KOPT-K1 (cell line): ENCODE data around the gene MPO.

Experiments used
- H3K27ac ChIP-seq: fragments of 200-600 bp; sonication (generic); 2 replicates; pipeline ENCODE4 v1.5.1; 2016; ENCODE audit warnings: antibody characterized with exemption, mild to moderate bottlenecking, low read depth, low read length; ENCODE audit not compliant: poor library complexity, severe bottlenecking
- H3K36me3 ChIP-seq: fragments of 200-600 bp; sonication (generic); 2 replicates; pipeline ENCODE4 v1.5.1; 2017; ENCODE audit warnings: antibody characterized with exemption, mild to moderate bottlenecking, low read length, moderate library complexity; ENCODE audit not compliant: insufficient read depth
- H3K9me3 ChIP-seq: fragments of 200-600 bp; sonication (generic); 2 replicates; pipeline ENCODE4 v1.5.1; 2017; ENCODE audit warnings: antibody characterized with exemption, low read length, mild to moderate bottlenecking; ENCODE audit not compliant: insufficient read depth, poor library complexity, severe bottlenecking

MPO gene

GRCh38 chr17:58322581-58323185 is 41.9 kb upstream of the MPO start:
- no peaks in the 10 kb centered on the region for H3K9me3 ChIP-seq
- H3K27ac ChIP-seq = no peak overlapping the region
- H3K36me3 ChIP-seq = peaks cover 45% of the 10 kb centered on the region

GRCh38 chr17:58321571-58322525 is 41.1 kb upstream of the MPO start:
- H3K27ac ChIP-seq = no peak overlapping the region
- no peaks in the 10 kb centered on the region for H3K9me3 ChIP-seq
- H3K36me3 ChIP-seq = peaks cover 49% of the 10 kb centered on the region

GRCh38 chr17:58320570-58321323 is 40.0 kb upstream of the MPO start:
- H3K36me3 ChIP-seq = peaks cover 60% of the 10 kb centered on the region
- no peaks in the 10 kb centered on the region for H3K9me3 ChIP-seq
- H3K27ac ChIP-seq = no peak overlapping the region

- H3K36me3 ChIP-seq = peaks cover 66% of the 10 kb centered on the region
- no peaks in the 10 kb centered on the region for H3K9me3 ChIP-seq
- H3K27ac ChIP-seq = no peak overlapping the region
Observed at GRCh38 chr17:58320163-58320558, 39.4 kb upstream of the MPO start.

GRCh38 chr17:58319173-58320162 is 38.7 kb upstream of the MPO start:
- no peak overlapping the region for H3K27ac ChIP-seq
- no peaks in the 10 kb centered on the region for H3K9me3 ChIP-seq
- H3K36me3 ChIP-seq = peaks cover 71% of the 10 kb centered on the region

GRCh38 chr17:58318627-58319172 is 38.0 kb upstream of the MPO start:
- H3K36me3 ChIP-seq = peaks cover 78% of the 10 kb centered on the region
- no peaks in the 10 kb centered on the region for H3K9me3 ChIP-seq
- H3K27ac ChIP-seq = no peak overlapping the region

- no peak overlapping the region for H3K27ac ChIP-seq
- no peaks in the 10 kb centered on the region for H3K9me3 ChIP-seq
- H3K36me3 ChIP-seq = peaks cover 82% of the 10 kb centered on the region
Observed at GRCh38 chr17:58318065-58318481, 37.3 kb upstream of the MPO start.

GRCh38 chr17:58317421-58318064 is 36.8 kb upstream of the MPO start:
- Histone ChIP-seq H3K9me3 (no peaks in the 10 kb centered on the region), H3K27ac (no peak overlapping the region), H3K36me3 (peaks cover 79% of the 10 kb centered on the region)

GRCh38 chr17:58316260-58316960 is 35.7 kb upstream of the MPO start:
- peaks cover 77% of the 10 kb centered on the region for H3K36me3 ChIP-seq

GRCh38 chr17:58315750-58316149 is 35.0 kb upstream of the MPO start:
- Histone ChIP-seq H3K9me3 (no peaks in the 10 kb centered on the region), H3K36me3 (peaks cover 77% of the 10 kb centered on the region), H3K27ac (no peak overlapping the region)

More at GRCh38 chr17:58316260-58316960, 35.7 kb upstream of the MPO start:
- H3K27ac ChIP-seq = no peak overlapping the region
- H3K9me3 ChIP-seq = no peaks in the 10 kb centered on the region

GRCh38 chr17:58315281-58315711 is 34.6 kb upstream of the MPO start:
- Histone ChIP-seq H3K9me3 (no peaks in the 10 kb centered on the region), H3K36me3 (peaks cover 77% of the 10 kb centered on the region), H3K27ac (no peak overlapping the region)

- Histone ChIP-seq H3K36me3 (peaks cover 77% of the 10 kb centered on the region), H3K27ac (no peak overlapping the region), H3K9me3 (no peaks in the 10 kb centered on the region)
Observed at GRCh38 chr17:58314706-58315015, 33.9 kb upstream of the MPO start.
